Trophoblast cell (in vitro differentiated cells and primary cell): ENCODE measurements around the gene CCDC34.

Source experiments
- DNase-seq, 2 donors: peaks; one replicate each; pipeline ENCODE4 v3.0.0-alpha.2; 2016
- H2AFZ ChIP-seq: 2 replicates; pipeline ENCODE4 v1.6.1; 2013; ENCODE audit warnings: low read length, moderate library complexity, mild to moderate bottlenecking; ENCODE audit not compliant: insufficient read depth, poor library complexity
- H2AK5ac ChIP-seq: 2 replicates; pipeline ENCODE4 v1.6.1; 2013; ENCODE audit warnings: mild to moderate bottlenecking, low read length
- H2BK120ac ChIP-seq: 2 replicates; pipeline ENCODE4 v1.6.1; 2013; ENCODE audit warnings: low read length, mild to moderate bottlenecking, moderate library complexity; ENCODE audit not compliant: insufficient read depth, poor library complexity
- H2BK12ac ChIP-seq: 2 replicates; pipeline ENCODE4 v1.6.1; 2013; ENCODE audit warnings: mild to moderate bottlenecking, low read length, moderate library complexity
- H2BK5ac ChIP-seq: 2 replicates; pipeline ENCODE4 v1.6.1; 2013; ENCODE audit warnings: low read length, low read depth, moderate library complexity, mild to moderate bottlenecking; ENCODE audit not compliant: poor library complexity
- H3K14ac ChIP-seq: 2 replicates; pipeline ENCODE4 v1.6.1; 2013; ENCODE audit warnings: mild to moderate bottlenecking, low read length
- H3K18ac ChIP-seq: 2 replicates; pipeline ENCODE4 v1.6.1; 2013; ENCODE audit warnings: mild to moderate bottlenecking, low read length
- H3K23ac ChIP-seq: 2 replicates; pipeline ENCODE4 v1.6.1; 2013; ENCODE audit warnings: low read length
- H3K27ac ChIP-seq: 2 replicates; pipeline ENCODE4 v1.5.1; 2013; ENCODE audit warnings: low read depth, mild to moderate bottlenecking, inconsistent platforms, low read length, moderate library complexity
- H3K27me3 ChIP-seq: 2 replicates; pipeline ENCODE4 v1.6.1; 2013; ENCODE audit warnings: inconsistent platforms, mild to moderate bottlenecking, low read length, moderate library complexity; ENCODE audit not compliant: insufficient read depth
- H3K36me3 ChIP-seq, 2 experiments: 1 replicate in 1 of 2; 2 replicates in 1 of 2; pipeline ENCODE4 v1.6.1; 2013; ENCODE audit warnings: low read length in 2 of 2, mild to moderate bottlenecking in 2 of 2, moderate library complexity in 1 of 2; ENCODE audit not compliant: insufficient read depth in 2 of 2, control insufficient read depth in 1 of 2
- H3K4ac ChIP-seq: 2 replicates; pipeline ENCODE4 v1.6.1; 2013; ENCODE audit warnings: low read depth, mild to moderate bottlenecking, low read length, moderate library complexity
- H3K4me1 ChIP-seq, 2 experiments: 1 replicate in 1 of 2; 2 replicates in 1 of 2; pipeline ENCODE4 v1.6.1; 2013; ENCODE audit warnings: low read length in 2 of 2, mild to moderate bottlenecking in 2 of 2, moderate library complexity in 1 of 2; ENCODE audit not compliant: insufficient read depth in 2 of 2, control insufficient read depth in 1 of 2
- H3K4me2 ChIP-seq: 2 replicates; pipeline ENCODE4 v1.6.1; 2013; ENCODE audit warnings: inconsistent platforms, mild to moderate bottlenecking, low read length, moderate library complexity
- H3K4me3 ChIP-seq: 2 replicates; pipeline ENCODE4 v1.5.1; 2013; ENCODE audit warnings: mild to moderate bottlenecking, low read depth, low read length, inconsistent platforms
- H3K79me1 ChIP-seq: one replicate; pipeline ENCODE4 v1.6.1; 2013; ENCODE audit warnings: low read length
- H3K79me2 ChIP-seq: 2 replicates; pipeline ENCODE4 v1.6.1; 2013; ENCODE audit warnings: low read length, mild to moderate bottlenecking; ENCODE audit not compliant: control insufficient read depth, insufficient read depth, poor library complexity
- H3K9ac ChIP-seq: 2 replicates; pipeline ENCODE4 v1.6.1; 2013; ENCODE audit warnings: mild to moderate bottlenecking, low read length
- H3K9me3 ChIP-seq: 2 replicates; pipeline ENCODE4 v1.6.1; 2013; ENCODE audit warnings: low read depth, mild to moderate bottlenecking, control low read depth, inconsistent platforms, low read length; ENCODE audit not compliant: insufficient read depth
- H4K12ac ChIP-seq: 2 replicates; pipeline ENCODE4 v1.6.1; 2013; ENCODE audit warnings: low read depth, mild to moderate bottlenecking, low read length, moderate library complexity
- H4K8ac ChIP-seq: 2 replicates; pipeline ENCODE4 v1.6.1; 2013; ENCODE audit warnings: low read depth, mild to moderate bottlenecking, low read length, moderate library complexity
- H4K91ac ChIP-seq: one replicate; pipeline ENCODE4 v1.6.1; 2013; ENCODE audit warnings: low read depth, mild to moderate bottlenecking, low read length, moderate library complexity
- WGBS: extraction: QIAGEN DNeasy Blood & Tissue Kit; methylation state at CpG from one replicate; pipeline ENCODE4 v1.1.7; 2013; ENCODE audit warnings: missing lambda C conversion rate; ENCODE audit not compliant: insufficient read length, insufficient coverage; ENCODE audit errors: extremely low coverage; 5-methylcytosine and 5-hydroxymethylcytosine counted together

CCDC34 gene

DNA sequence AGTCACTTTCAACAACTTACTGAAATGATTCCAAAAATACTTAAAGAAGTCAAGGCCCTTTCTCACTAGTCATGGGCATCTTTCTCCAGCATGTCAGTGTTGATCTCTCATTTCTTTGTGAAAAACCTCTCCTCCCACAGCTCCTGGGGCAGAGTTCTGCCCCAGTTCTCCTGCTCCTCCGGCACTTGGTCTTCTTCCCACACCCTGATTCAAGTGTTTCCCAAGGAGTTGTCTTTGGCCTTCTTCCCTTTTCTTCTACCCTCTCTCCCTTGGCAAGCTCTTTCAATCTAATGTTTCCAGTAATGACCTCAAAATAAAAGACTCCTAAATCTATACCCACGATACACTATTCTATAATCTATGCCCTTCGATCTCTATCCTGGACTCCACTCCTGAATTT is 42.1 kb upstream of the CCDC34 start:
- 100% methylated on average over 2 of the region's 3 CpGs for WGBS
- no peaks in the 10 kb centered on the region for H3K79me2 ChIP-seq

GRCh38 chr11:27404427-27404826 is 41.4 kb upstream of the CCDC34 start:
- Histone ChIP-seq H2BK12ac (no peak overlapping the region), H3K79me1 (no peaks in the 10 kb centered on the region), H3K4ac (no peak overlapping the region), H4K8ac (no peak overlapping the region), H2AK5ac (no peak overlapping the region), H3K36me3 (no peaks in the 10 kb centered on the region), H3K27me3 (no peaks in the 10 kb centered on the region), H3K4me2 (no peak overlapping the region), H3K9ac (no peak overlapping the region), H3K4me1 (peaks cover 0 to 3% of the 10 kb centered on the region in 2 experiments), H2BK5ac (no peak overlapping the region), H2BK120ac (no peak overlapping the region), H3K18ac (no peak overlapping the region), H2AFZ (no peak overlapping the region), H3K23ac (no peak overlapping the region), H4K12ac (no peak overlapping the region), H4K91ac (no peak overlapping the region), H3K14ac (no peak overlapping the region), H3K79me2 (no peaks in the 10 kb centered on the region), H3K9me3 (no peaks in the 10 kb centered on the region), H3K4me3 (no peak overlapping the region), H3K27ac (no peak overlapping the region)
- DNase-seq = no peak
- WGBS = no CpG with 5 or more reads among the region's 2 CpGs

More for the DNA sequence above, 42.1 kb upstream of the CCDC34 start:
- peaks cover 0 to 3% of the 10 kb centered on the region in 2 experiments for H3K4me1 ChIP-seq
- H3K4ac ChIP-seq = no peak overlapping the region
- no peaks in the 10 kb centered on the region for H3K36me3 ChIP-seq
- H3K9me3 ChIP-seq = no peaks in the 10 kb centered on the region
- H4K91ac ChIP-seq = no peak overlapping the region
- H3K9ac ChIP-seq = no peak overlapping the region
- H3K18ac ChIP-seq = no peak overlapping the region
- no peak overlapping the region for H2BK120ac ChIP-seq
- no peak overlapping the region for H4K8ac ChIP-seq
- H3K23ac ChIP-seq = no peak overlapping the region
- H2BK12ac ChIP-seq = no peak overlapping the region
- no peaks in the 10 kb centered on the region for H3K27me3 ChIP-seq
- no peak for DNase-seq
- no peak overlapping the region for H3K4me3 ChIP-seq
- no peak overlapping the region for H2AFZ ChIP-seq
- H3K14ac ChIP-seq = no peak overlapping the region
- no peak overlapping the region for H2BK5ac ChIP-seq
- H3K4me2 ChIP-seq = no peak overlapping the region
- H2AK5ac ChIP-seq = no peak overlapping the region
- H4K12ac ChIP-seq = no peak overlapping the region
- no peak overlapping the region for H3K27ac ChIP-seq
- H3K79me1 ChIP-seq = no peaks in the 10 kb centered on the region

GRCh38 chr11:27403195-27403594 is 40.2 kb upstream of the CCDC34 start:
- Histone ChIP-seq H2BK5ac (no peak overlapping the region), H4K91ac (no peak overlapping the region), H4K12ac (no peak overlapping the region), H3K9me3 (no peaks in the 10 kb centered on the region), H2BK12ac (no peak overlapping the region), H3K14ac (no peak overlapping the region), H3K4me3 (no peak overlapping the region), H3K79me1 (no peaks in the 10 kb centered on the region), H3K9ac (no peak overlapping the region), H2AFZ (no peak overlapping the region), H3K4me1 (peaks cover 4 to 8% of the 10 kb centered on the region in 2 experiments), H3K4me2 (no peak overlapping the region), H4K8ac (no peak overlapping the region), H3K4ac (no peak overlapping the region), H3K27ac (no peak overlapping the region), H3K18ac (no peak overlapping the region), H3K27me3 (no peaks in the 10 kb centered on the region), H3K79me2 (no peaks in the 10 kb centered on the region), H2AK5ac (no peak overlapping the region), H3K23ac (no peak overlapping the region), H3K36me3 (no peaks in the 10 kb centered on the region), H2BK120ac (no peak overlapping the region)
- WGBS = no CpG with 5 or more reads among the region's 2 CpGs
- DNase-seq = no peak

- H3K4me2 ChIP-seq = no peak overlapping the region
- peaks cover 8 to 11% of the 10 kb centered on the region in 2 experiments for H3K4me1 ChIP-seq
- H2AK5ac ChIP-seq = no peak overlapping the region
- H2BK12ac ChIP-seq = no peak overlapping the region
- H3K18ac ChIP-seq = no peak overlapping the region
- no peak overlapping the region for H2BK5ac ChIP-seq
- H4K8ac ChIP-seq = no peak overlapping the region
- no peak overlapping the region for H3K4me3 ChIP-seq
- no peak overlapping the region for H4K91ac ChIP-seq
- H2AFZ ChIP-seq = no peak overlapping the region
- H3K36me3 ChIP-seq = no peaks in the 10 kb centered on the region
- H3K79me2 ChIP-seq = no peaks in the 10 kb centered on the region
- no peaks in the 10 kb centered on the region for H3K79me1 ChIP-seq
- no peak overlapping the region for H2BK120ac ChIP-seq
- no CpG with 5 or more reads among the region's 2 CpGs for WGBS
- no peak overlapping the region for H4K12ac ChIP-seq
- no peak overlapping the region for H3K9ac ChIP-seq
- DNase-seq = no peak
- H3K4ac ChIP-seq = no peak overlapping the region
- H3K27me3 ChIP-seq = no peaks in the 10 kb centered on the region
- H3K27ac ChIP-seq = no peak overlapping the region
- no peaks in the 10 kb centered on the region for H3K9me3 ChIP-seq
- H3K14ac ChIP-seq = no peak overlapping the region
- H3K23ac ChIP-seq = no peak overlapping the region
Measured at GRCh38 chr11:27402450-27402849, 39.4 kb upstream of the CCDC34 start.
